Activated naive CD8-positive, alpha-beta T cell treated with anti-CD3 and anti-CD28 coated beads, Interleukin-2, amount 50 U/mL, for 16 hours (primary cell): Measurements from ENCODE around the gene PRR5L.
"Not testable (repeated sequence)": the region's sequence is repeated elsewhere in the genome, so short reads cannot be mapped to it uniquely, and the experiment has no call there.

ENCODE experiments used
- DNase-seq: peaks from one replicate; pipeline ENCODE4 v3.0.0-alpha.2; 2020; ENCODE audit warnings: low read depth, low spot score

PRR5L gene

GRCh38 chr11:36280531-36280930 is 15.6 kb upstream of the PRR5L start:
- no peak for DNase-seq

DNA sequence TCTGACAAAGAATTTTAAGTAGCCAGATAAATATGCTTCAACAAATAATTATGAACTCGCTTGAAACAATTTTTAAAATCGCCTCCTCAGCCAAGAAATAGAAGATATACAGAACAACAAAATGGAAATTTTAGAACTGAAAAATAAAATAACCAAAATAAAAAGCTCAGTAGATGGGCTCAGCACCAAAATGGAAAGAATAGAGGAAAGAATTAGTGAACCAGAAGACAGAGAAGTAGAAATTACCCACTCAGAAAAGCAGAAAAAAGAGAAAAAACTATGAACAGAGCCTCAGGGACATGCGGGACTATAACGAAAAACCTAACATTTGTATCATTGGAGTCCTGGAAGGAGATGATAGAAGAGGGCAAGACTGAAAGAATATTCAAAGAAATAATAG is 14.2 kb upstream of the PRR5L start:
- no peak for DNase-seq

- no peak for DNase-seq
These were observed 13.2 kb upstream of the PRR5L start for GRCh38 chr11:36282926-36283325.

- no peak for DNase-seq
These were observed 7.5 kb upstream of the PRR5L start for GRCh38 chr11:36288442-36289225.

DNA sequence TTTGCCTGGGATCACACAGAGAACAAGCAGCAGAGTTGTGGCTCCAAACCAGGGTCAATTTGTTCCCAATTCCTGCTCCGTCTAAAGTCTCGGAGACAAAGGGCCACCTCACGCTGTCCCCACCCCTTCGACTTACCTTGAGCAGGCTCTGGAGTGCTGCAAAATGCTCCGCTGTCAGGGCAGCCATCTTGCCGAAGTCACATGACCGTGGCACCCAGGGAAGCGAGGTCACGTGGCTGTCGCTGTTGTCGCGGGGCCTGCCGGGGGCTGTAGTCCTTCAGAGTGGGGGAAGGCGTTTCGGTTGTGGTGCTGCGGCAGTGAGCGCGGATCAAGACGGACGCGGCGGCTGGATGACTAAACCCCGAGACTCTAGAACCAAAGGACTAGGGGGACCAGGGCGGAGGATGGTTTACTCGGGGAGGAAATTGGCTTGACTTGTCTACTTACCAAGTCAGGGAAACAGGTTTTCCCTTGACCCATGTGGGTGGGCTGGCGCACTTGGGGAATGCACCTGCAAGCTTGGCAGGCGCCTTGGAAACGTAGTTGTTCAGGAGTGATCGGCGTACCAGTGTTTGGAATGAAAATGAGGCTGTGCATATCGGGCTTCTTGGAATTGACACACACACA is 6.7 kb upstream of the PRR5L start, which contains the start of gene COMMD9:
COMMD9 (minus strand) TSS at position 199 of the 627 bp plus-strand sequence; CDS start at position 187, 12 bp downstream.
- peak; percentile 87 for DNase-seq

GRCh38 chr11:36292311-36292722 is 3.8 kb upstream of the PRR5L start:
- no peak for DNase-seq

GRCh38 chr11:36296884-36297543 is 926 bp downstream of the PRR5L start:
- DNase-seq: no peak

- DNase-seq: no peak
These were observed 4.6 kb downstream of the PRR5L start for GRCh38 chr11:36300650-36301049.

DNA sequence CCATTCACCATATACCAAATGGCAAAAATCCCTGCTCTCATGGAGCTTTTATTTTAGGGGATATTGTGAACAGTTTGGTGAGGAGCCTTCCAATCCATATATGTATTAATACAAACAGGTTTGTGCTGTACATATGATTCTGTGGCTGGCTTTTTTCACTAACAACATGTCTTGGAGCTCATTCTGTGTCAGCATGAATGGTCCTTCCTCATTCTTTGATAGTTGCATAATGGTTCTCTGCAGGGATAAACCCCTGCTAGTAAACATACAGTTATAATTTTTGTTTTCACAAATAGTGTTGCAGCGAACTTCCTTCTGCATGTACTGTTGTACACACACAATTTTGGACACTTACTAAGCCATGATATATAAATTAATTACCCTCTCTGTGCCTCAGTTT is 8.3 kb downstream of the PRR5L start:
- no peak for DNase-seq

- no peak for DNase-seq
These were observed 9.0 kb downstream of the PRR5L start for GRCh38 chr11:36305047-36305446.

DNA sequence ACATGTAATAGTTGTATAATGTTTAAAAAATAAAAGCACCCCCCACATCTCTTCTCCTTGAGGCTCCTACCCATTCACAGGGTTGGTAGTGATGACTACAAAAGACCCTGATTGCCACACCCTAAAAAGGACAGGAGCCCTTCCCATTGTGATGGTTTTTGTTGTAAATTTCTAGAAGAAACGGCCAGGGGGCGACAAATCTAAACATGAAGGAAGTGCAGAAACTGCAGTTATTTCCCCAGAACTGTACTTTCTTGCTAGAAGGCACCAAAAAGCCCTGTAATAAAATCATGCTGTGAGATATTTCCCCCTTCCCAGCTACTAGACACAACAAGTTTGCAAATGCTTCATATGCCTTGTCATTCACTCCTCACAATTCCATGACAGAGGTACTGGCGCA is 10.8 kb downstream of the PRR5L start:
- no peak for DNase-seq

GRCh38 chr11:36308577-36308976 is 12.5 kb downstream of the PRR5L start:
- DNase-seq: no peak

GRCh38 chr11:36309779-36310178 is 13.7 kb downstream of the PRR5L start:
- no peak for DNase-seq

- no peak for DNase-seq
These were observed 16.0 kb downstream of the PRR5L start for GRCh38 chr11:36311926-36312595.

DNA sequence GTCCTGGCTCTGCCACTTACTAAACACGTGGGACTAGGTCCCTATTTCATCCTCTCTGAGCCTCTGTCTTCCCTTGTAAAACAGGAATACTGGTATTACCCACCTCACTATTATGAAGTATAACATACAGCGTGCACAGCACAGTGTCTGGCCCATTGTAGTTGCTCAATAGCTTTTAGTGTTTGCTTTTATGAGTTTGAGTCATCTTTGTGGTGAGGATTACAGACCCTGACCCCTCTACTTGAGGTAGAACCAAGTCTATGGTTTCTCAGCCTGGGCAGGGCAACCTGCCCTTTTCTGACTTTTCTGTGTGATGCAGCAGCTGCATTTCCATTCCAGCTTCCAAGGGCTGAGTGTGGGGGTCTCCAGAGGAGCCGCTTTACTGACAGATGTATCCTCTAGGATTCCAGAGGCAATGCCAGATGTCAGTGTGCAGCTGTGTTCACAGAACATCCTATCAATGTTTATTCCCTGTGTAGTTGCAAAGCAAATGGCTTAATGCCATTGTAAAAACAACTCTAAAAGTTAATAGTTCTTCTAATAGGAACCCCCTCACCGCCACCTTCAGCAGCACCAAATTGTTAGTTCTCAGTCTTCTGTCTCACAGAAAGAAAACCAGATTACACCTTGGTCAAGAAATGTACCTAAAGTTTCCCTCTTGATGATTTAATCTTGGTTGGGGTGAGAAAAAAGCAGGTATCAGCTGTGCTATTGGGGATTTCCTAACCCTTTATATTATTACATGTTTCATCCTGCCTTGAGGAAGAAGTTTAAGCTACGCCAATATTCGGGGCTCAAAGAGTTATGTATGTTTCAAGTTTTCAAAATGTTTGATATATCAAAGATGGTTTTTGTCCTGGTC is 16.8 kb downstream of the PRR5L start:
- no peak for DNase-seq

DNA sequence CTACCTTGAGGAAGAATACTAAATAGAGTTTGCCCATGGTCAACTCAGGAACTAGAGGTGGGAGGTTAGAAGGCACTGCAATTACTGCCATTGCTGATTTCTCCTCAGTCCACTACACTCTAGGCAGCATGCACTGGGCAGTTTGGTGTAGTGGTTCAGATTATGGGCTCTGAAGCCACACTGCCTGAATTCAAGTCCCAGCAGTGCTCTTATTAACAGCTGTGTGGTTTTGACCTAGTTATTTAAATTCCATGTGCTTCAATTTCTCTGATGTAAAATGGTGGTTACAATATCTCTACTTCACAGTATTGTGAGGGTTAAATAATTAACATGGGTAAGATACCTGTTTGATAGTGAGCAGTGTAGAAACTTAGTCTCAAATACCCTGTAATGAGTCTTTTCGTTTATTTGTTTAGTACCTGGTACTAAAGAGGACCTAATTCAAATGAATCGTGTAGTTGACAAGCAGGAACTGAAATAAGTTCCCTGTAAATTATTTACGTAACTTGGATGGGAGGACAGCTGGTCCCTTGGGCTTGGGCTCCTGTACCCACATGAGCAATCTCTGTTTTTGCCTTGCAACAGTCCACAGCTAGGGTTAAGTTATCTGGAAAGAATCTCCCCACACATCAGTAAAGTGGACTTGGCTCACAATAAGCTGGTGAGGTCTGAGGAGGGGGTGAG is 17.8 kb downstream of the PRR5L start:
- no peak for DNase-seq

- DNase-seq: no peak
These were observed 18.3 kb downstream of the PRR5L start for GRCh38 chr11:36314434-36314767.

DNA sequence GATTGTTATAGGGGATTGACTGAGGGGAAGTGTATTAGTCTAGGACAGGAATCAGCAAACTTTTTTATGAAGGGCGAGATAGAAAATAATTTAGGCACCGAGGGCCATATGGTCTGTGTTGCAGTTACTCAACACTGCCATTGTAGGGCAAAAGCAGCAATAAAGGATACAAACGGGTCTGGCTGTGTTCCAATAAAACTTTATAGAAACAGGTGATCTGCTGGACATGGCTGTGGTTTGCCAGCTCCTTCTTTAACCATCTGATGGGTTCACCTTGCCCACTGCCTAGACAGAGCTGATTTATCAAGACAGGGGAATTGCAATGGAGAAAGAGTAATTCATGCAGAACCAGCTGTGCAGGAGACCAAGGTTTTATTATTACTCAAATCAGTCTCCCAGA is 20.0 kb downstream of the PRR5L start:
- no peak for DNase-seq

DNA sequence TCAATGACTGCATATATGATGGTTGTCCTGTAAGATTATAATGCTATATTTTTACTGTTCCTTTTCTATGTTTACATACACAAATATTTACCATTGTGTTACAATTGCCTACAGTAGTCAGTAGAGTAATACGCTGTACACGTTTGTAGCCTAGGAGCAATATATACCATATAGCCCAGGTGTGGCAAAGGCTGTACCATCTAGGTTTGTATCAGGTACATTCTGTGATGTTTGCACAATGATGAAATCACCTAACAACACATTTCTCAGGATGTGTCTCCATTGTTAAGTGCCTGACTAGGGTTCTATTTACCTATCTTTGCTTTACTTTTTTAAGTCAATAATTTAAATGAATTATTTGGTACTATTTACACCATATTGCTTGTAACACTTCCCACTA is 21.9 kb downstream of the PRR5L start:
- no peak for DNase-seq

DNA sequence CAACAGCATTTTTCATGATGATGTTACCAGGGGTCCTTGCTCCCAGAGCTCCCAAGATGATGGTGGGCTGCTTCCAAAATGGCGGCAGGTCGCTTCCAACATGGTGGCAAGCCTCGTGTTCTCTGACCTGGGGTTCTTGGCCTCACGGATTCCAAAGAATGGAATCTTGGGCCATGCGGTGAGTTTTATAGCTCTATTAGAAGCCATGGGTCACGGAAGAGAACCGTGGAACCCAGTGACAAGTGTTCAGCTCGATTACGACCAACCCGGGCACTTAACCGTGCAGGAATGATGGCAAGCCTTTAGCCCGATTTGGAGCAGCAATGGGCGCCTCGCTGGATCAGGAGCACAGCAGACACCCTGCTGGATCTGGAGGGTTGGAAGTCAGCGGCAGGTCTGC is 28.9 kb downstream of the PRR5L start:
- not testable (repeated sequence) for DNase-seq

DNA sequence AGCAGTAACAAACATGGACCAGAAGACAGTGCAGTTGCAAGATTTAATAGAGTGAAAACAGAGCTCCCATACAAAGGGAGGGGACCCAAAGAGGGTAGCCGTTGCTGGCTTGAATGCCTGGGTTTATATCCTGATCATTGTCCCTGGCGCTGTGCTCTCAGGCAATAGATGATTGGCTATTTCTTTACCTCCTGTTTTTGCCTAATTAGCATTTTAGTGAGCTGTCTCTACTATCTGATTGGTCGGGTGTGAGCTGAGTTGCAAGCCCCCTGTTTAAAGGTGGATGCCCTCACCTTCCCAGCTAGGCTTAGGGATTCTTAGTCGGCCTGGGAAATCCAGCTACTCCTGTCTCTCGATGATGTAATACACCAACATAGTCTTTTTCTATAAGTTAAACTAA is 29.3 kb downstream of the PRR5L start:
- not testable (repeated sequence) for DNase-seq
